Astrocyte of the cerebellum (primary cell): ENCODE data around the gene MICAL3.

Experiments used
- DNase-seq: peaks from one replicate; pipeline ENCODE4 v3.0.0-alpha.2; 2011; ENCODE audit warnings: low read depth
- H3K4me3 ChIP-seq: 2 replicates; pipeline ENCODE4 v1.5.1; 2011; ENCODE audit warnings: mild to moderate bottlenecking, low read depth, low read length, moderate library complexity
- in situ Hi-C: cut with HindIII; loops from 2 replicates; pipeline ENCODE4 v1.10.0; 2017; ENCODE audit warnings: low sequenced_read_pairs
- TF ChIP-seq, protein P1 (sequence below): IDR thresholded peaks from 2 replicates; pipeline ENCODE4 v1.5.1; 2012; ENCODE audit warnings: low read length, low read depth, moderate library complexity, mild to moderate bottlenecking; ENCODE audit errors: missing control alignments

Gene MICAL3

DNA sequence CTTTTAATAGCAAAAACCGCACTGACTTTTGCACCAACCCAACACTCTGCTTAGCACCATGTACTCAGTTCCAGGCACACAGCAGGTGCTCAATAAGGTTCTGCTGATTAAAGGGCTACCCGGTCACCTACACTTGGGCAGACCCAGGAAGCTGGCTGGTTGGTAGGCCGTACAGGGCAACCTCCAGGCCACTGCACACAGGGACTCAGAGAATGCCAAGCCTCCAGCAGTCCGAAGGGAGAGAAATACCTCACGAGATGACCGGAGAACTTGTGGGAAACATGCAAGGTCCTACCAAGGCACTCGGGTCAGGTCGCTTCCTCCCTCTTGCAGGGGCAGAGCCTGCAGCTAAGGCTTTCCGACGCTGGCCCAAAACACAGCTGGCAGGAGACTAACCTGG is 109.2 kb downstream of the MICAL3 start:
- no peak for DNase-seq
- in situ Hi-C loops: no loop called here
- H3K4me3 ChIP-seq: no peak overlapping the region
- TF ChIP-seq, protein P1, sequence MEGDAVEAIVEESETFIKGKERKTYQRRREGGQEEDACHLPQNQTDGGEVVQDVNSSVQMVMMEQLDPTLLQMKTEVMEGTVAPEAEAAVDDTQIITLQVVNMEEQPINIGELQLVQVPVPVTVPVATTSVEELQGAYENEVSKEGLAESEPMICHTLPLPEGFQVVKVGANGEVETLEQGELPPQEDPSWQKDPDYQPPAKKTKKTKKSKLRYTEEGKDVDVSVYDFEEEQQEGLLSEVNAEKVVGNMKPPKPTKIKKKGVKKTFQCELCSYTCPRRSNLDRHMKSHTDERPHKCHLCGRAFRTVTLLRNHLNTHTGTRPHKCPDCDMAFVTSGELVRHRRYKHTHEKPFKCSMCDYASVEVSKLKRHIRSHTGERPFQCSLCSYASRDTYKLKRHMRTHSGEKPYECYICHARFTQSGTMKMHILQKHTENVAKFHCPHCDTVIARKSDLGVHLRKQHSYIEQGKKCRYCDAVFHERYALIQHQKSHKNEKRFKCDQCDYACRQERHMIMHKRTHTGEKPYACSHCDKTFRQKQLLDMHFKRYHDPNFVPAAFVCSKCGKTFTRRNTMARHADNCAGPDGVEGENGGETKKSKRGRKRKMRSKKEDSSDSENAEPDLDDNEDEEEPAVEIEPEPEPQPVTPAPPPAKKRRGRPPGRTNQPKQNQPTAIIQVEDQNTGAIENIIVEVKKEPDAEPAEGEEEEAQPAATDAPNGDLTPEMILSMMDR: no peak

DNA sequence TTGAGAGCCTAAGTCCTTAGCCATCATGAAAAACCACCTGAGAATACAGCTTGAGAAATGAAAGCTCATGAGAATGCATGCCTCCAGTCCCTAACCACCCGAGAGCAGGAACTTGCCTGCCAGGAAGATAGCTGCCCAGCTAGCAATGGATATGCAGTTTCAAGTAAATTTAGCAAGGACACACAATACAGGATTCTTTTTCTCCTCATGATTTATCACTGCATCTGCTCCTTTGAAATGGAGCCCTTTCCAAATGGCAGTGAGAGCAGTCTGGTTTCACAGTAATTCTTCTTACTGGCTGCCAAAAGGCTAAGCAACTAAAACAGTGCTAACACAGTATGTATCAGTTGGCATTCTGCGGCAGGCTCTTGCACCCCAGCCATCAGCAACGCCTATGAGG is 109.9 kb downstream of the MICAL3 start:
- H3K4me3 ChIP-seq: no peak overlapping the region
- no peak for DNase-seq
- TF ChIP-seq, protein P1: no peak
- in situ Hi-C loops: no loop called here

DNA sequence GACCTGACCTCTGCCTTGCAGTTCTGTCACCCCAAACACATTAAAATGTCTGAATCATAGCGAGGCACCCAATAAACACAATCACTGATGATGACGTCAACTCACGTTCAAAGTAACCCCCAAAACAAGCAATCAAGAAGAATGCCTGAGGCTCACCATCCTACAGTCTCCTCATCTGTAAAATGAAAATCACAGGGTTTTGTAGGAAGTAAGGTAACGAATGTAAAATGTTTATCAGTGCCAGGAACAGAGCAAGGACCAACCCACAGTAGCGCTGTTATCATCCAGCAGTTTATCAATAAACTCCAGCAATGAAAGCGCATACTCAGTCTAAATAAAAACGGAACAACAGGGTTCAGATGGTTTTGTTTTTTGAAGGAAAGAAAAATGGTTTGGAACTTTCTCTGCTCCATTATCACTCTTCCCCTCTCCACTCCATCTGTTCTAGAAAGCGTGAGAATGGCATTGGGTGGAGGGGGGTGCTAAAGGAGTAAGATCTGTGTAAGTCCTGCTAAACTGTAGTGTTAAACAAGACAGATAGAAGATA is 110.5 kb downstream of the MICAL3 start:
- in situ Hi-C loops: no loop called here
- no peak for DNase-seq
- no peak overlapping the region for H3K4me3 ChIP-seq
- TF ChIP-seq, protein P1: no peak

DNA sequence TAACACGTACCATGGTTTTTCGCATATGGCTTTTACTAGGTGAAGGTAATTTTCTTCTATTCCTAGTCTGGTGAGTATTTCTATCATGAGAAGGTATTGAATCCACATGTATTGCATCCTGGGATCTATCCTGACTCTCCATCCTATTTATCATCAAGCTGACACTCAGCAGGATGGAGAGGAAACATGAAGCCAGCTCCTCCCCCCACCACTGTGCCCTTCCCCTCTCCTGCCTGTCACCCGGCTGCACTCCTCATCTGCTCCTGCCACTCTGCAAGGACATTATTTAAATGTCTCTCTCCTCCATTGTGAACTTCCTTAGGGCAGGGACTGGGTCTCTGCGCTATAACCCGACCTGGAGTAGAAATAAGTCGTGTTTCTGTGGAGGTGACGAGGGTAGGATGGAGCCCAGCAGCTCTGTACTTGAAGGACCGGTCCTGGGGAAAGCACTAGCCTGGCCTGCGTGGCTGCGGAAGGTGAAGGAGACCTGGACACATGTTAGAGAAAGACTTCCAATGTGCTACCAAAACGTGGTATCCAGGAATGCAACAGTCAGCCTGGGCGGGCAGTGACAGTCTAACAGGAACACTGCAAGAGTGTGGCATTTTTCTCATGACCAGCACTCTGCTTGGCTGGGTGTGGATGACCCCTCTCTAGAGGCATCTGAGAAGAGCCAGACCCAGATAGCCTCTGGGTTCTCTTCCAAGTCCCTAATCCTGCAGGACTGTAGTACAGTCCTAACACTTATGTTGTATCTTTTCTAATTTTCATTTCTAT is 111.2 kb downstream of the MICAL3 start:
- TF ChIP-seq, protein P1: no peak
- no peak for DNase-seq
- H3K4me3 ChIP-seq: no peak overlapping the region
- in situ Hi-C loops: no loop called here

DNA sequence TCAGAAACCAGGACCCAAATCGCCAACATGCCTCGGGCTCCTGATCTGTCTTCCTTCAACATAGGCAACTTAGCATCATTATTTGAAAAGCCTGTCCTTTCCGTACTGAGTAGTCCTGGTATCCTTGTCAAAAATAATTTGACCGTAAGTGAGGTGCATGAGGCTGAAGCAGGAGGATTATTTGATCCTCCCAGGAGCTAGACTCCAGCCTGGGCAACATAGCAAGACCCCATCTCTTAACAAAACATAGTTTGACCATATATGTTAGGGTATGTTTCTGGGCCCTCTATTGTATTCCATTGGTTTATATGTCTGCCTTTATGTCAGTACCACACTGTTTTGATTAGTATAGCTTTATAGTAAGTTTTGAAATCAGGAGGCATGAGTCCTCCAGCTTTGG is 112.5 kb downstream of the MICAL3 start:
- DNase-seq: no peak
- in situ Hi-C loops: no loop called here
- no peak overlapping the region for H3K4me3 ChIP-seq
- TF ChIP-seq, protein P1: no peak

DNA sequence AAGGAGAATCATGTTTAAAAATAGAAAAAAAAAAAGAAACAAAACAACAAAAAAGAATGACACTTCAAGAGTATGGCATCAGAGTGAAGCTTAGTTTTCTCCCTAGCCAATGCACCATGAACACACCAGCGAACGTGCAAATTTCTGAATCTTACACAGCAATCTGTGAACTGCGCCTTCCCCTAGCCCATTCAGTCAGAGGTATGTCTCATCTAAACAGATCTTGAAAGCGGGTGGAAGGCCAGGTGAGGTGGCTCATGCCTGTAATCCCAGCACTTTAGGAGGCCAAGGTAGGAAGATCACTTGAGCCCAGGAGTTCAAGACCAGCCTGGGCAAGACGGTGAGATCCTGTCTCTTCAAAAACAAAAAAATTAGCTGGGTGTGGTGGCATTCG is 113.1 kb downstream of the MICAL3 start:
- DNase-seq: no peak
- in situ Hi-C loops: no loop called here
- TF ChIP-seq, protein P1: no peak
- H3K4me3 ChIP-seq: no peak overlapping the region
